ENCODE data around the gene FBXO15.

The FBXO15 gene

GRCh38 chr18:74108460-74108859 is 39.2 kb downstream of the FBXO15 start:
- DNase-seq = no peak

- no peak for DNase-seq
Measured at GRCh38 chr18:74097803-74098202, 49.8 kb downstream of the FBXO15 start.

GRCh38 chr18:74092922-74093321 is 54.7 kb downstream of the FBXO15 start:
- DNase-seq = no peak

DNA sequence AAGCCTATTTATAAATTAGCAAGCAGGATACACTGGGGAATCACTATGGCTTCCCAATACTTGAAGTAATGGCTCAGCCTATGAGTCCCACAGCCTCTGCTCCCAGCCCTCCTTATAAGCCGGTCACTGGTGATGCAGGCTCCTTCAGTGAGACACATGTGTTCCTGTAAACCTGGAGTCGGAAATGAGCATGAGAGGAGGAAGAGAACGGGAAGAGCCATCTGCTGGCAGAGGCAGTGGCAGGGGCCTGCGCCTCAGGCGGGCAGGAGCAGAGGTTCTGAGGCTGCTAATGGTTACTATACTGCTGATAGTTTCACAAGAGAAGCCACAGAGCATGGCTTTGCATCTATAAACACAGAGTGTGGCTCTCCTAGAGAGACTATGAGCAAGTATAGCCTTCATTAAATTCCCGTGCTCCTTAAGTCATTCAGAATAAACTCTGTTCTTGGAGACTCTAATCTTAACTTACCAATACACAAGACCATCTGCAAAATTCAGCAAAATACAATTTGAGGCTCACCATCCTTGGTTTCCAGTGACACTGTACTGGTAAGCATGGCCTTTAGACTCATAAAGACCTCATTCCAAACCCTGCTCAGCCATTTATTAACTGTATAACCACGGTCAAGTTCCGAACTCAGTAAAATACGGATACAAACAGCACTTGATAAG is 63.3 kb downstream of the FBXO15 start:
- DNase-seq = no peak

DNA sequence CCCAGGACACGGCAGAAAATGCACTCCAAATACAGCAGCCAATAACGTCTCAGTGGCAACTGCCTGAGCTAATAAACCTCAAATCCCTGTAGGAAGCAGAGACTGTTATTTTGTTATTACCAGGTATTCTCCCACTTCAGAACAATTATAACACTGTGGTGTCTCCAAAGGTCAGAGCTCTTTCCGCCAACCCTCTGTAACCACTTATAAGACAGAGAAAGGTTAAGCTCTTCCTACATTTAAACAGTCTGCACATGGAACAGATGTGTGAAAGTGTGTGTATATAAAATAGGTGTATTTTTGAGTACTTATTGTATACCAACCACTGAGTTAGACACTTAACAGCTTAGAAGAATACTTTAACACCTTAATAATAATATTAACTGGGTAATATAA is 64.1 kb downstream of the FBXO15 start:
- no peak for DNase-seq

- peak; percentile 5 to 12 for DNase-seq
Measured at GRCh38 chr18:74082742-74083556, 64.7 kb downstream of the FBXO15 start.

DNA sequence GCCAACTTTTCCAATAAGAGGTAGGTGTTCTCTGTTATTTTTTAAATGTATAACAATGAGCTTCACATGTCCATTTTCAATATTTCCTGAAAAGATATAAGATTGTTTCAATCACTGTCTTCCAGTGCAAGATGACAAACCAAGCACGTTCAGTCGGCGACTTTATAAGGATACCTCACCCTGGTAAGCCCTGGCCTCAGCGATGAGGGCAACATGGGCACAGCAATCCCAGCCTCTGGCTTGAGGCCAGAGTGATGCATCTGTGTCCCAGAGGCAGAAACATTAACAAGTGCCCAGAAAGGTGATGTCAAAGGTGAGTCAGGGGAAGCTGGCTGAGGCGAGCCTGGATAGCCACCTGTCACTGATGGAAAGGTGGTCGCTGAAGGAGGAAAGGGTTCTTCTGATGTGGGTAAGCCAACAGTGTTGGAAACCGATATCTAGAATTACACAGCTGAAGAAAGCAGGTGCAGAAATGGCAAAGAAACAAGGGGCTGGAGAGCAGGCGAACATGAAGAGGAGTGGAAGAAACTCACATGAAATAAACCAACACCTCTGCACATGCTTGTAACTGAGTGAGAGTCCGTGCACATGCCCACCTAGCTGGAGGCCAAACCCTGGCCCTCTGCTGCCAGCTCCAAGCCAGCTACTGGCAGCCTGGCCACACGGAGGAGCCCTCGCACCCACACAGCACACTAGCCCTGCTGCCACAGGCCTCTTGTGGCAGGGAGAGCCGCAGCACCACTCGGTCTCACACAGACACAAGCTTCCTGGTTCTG is 65.5 kb downstream of the FBXO15 start:
- peak; percentile 51 for DNase-seq

DNA sequence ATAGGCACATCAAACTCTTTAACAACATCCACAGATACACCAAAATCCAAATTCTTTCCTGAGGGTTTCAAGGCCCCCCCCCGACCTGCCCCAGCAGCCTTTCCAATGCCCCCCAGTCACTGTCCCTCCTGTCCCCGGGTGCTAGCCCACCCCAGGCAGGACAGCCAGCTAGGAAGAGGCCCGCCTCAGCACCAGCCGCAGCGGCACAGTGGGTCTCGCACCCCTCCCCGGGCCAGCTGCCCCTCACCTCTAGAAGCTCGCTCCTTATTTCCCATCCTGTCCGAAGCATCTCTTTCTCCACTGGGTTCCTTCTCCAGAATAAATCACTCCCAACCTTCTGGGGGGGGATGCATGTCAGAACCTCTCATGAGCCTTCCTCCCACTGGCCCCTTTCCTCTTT is 69.4 kb downstream of the FBXO15 start:
- DNase-seq = no peak

DNA sequence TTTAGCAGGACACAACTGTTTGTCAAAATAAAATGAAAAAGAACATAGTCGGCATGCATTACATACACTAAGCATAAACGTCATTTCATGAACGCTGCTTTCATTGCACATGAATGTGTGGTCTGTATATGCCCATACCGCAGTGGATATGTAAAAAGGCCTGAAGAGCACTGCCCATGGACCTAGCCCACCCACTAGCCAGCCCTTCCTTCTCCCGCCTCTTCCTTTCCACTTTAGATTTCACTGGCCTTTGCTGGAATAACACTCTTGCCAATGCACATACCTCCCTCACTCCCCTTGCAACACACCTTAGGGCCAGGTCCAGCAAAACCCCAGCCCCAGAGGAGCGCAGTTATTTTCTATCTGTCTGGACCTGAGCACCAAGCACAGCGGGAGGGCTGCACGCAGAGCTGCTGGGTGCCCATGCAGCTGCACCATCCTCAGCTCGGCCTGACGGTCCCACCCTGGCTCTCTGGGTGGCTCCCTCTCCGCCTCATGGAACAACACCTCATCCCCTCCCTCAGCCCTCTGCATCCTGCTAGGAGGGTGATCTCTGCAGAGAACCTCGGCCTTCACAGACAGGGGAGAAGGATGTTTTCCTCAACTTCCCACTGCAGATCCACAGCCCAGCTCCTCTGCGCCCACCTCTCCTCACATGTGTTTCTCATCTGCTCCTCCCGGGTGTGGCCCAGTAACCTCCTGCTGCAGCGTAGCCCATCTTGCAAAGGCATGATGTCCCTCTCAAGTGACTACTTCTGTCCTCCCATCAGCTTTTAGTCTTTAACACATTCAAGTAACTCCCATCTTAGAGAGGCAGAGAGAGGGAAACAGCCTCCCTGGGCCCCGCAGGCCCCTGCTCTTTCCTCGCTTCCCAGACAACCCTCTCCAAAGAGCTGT is 72.7 kb downstream of the FBXO15 start:
- no peak for DNase-seq

DNA sequence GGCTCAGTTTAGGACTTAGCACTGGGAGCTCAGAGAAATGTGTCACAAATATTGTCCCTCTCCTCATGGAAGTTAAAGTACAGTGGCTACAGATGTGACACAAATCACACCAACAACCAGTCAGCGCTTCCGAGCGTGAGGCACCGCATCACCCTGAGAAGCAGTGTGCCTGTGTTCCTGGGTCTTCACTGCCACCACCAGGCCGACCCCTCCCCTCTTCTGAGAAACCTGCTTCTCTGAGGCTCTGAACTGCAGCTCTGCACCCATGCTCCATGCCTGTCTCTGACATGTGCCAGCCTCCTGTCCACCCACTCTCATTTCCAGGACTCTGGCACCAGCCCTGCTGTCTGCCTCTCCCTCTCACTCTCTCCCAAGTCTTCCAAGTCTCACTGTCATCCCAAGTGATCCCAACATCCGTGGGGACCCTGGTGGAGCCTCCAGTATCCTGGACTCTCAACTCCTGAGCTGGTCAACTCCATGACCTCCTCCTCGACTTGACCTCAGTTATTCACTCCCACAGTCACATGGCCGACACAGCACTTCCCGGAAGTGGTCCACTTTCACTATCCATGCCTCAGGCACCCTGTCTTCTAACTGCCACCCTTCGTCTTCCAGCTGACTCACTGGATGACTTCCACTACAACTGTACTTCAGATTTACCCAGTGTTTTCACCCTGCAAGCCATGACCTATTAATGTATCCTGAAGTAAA is 73.5 kb downstream of the FBXO15 start:
- DNase-seq = no peak

GRCh38 chr18:74069178-74070050 is 78.2 kb downstream of the FBXO15 start:
- DNase-seq = no peak

GRCh38 chr18:74068296-74068695 is 79.3 kb downstream of the FBXO15 start:
- no peak for DNase-seq

GRCh38 chr18:74066018-74066417 is 81.6 kb downstream of the FBXO15 start:
- peak in 1 of 2 experiments; percentile 10 for DNase-seq

- no peak for DNase-seq
Measured at GRCh38 chr18:74065366-74065765, 82.3 kb downstream of the FBXO15 start.

DNA sequence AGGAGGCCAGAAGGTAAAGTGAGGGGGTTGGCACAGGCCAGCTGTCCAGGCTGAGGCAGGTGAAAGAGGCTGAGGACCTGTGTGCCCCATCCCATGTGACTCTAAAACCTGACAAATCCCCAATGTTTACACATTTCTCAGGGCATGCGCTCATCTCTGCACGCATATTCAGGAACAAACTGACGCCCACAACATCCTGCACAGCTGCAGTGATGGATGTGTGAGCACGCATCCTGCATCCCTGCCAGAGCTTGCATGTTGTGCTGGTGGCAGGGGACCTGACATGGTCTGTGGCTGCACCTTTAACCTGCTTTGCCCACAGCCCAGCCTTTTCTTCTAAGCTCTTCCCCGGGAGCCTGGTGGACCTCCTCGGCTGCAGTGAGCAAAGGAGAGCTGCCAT is 83.1 kb downstream of the FBXO15 start:
- DNase-seq = peak; percentile 15 to 18

- no peak for DNase-seq
Measured at GRCh38 chr18:74063557-74063956, 84.1 kb downstream of the FBXO15 start.

DNA sequence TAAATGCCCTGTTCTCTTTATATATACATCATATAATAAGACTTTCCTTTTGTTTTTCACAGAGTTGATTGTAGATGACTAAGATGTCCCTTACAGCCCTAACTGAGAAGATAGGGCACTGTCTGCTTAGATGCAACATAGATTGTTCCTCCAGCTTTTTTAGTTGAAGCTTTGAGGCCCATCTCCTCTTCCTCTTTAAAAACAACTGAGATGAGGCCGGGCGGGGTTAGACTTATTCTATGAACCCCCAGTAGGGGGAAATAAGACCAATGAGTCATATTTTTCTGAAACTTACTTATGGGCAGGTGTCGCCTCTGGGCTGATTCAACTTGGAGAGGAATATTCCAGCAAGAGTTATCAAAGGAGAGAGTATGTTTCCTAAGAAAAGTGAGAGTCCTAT is 84.6 kb downstream of the FBXO15 start:
- DNase-seq = peak; percentile 16 to 19

GRCh38 chr18:74062037-74062436 is 85.6 kb downstream of the FBXO15 start:
- no peak for DNase-seq

GRCh38 chr18:74060579-74060978 is 87.1 kb downstream of the FBXO15 start:
- no peak for DNase-seq

DNA sequence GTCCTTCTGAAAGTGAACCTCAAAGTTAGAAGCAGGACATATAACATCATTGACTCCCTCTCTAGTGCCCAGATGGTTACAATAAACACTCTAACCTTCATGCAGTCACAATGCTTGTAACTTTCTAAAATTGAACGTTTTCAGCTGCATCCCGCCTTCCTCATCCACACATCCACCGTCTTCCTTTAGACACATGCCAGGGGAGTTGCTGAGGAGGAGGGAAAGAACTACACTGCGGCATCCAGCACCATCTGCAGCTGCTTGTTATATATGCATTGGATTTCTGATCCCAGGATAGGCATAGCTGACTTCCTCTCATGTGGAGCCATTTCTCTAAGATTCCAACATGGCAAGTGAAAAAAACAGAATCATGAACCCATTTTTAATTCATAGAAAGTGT is 96.8 kb downstream of the FBXO15 start:
- no peak for DNase-seq
